Breast epithelium (tissue), 4 donors: ENCODE data around the gene AKR1A1. TPM values are rescaled to one million over a fixed set of nuclear protein-coding genes. Genes with fewer than 3 reads are reported as not detected.

Source experiments
- DNase-seq, 2 donors: peaks; one replicate each; pipeline ENCODE4 v3.0.0-alpha.2; 2019; ENCODE audit warnings: low spot score in 2 of 2
- H3K27ac ChIP-seq, 2 donors: fragments of 200-600 bp; sonication (generic) in 1 of 2; one replicate each; pipeline ENCODE4 v1.5.1; 2016 to 2019; ENCODE audit warnings: mild to moderate bottlenecking in 1 of 2
- H3K27me3 ChIP-seq, 2 donors: fragments of 200-600 bp; sonication (generic) in 1 of 2; one replicate each; pipeline versions ENCODE4 v1.5.1 to v1.6.0; 2017 to 2019; ENCODE audit warnings: control low read depth in 1 of 2, mild to moderate bottlenecking in 1 of 2
- H3K36me3 ChIP-seq: fragments of 200-600 bp; one replicate; pipeline ENCODE4 v1.5.1; 2019
- H3K4me1 ChIP-seq, 2 donors: fragments of 200-600 bp; sonication (generic); one replicate each; pipeline ENCODE4 v1.5.1; 2016 to 2019; ENCODE audit warnings: control low read depth in 1 of 2
- H3K4me3 ChIP-seq, 3 donors: fragments of 200-600 bp; sonication (generic); 1 replicate in 2 of 3; 2 replicates in 1 of 3; pipeline ENCODE4 v1.5.1; 2016 to 2019; ENCODE audit warnings: mild to moderate bottlenecking in 3 of 3, moderate library complexity in 2 of 3
- H3K9me3 ChIP-seq, 2 donors: fragments of 200-600 bp; sonication (generic) in 1 of 2; one replicate each; pipeline ENCODE4 v1.5.1; 2016 to 2019; ENCODE audit warnings: control low read depth in 1 of 2
- CTCF ChIP-seq, 3 donors: fragments of 450-650 bp; IDR thresholded peaks; one replicate each; pipeline ENCODE4 v1.5.1; 2016 to 2017; ENCODE audit warnings: antibody characterized with exemption in 3 of 3, mild to moderate bottlenecking in 3 of 3, moderate library complexity in 3 of 3
- POLR2A ChIP-seq: fragments of 450-650 bp; IDR thresholded peaks from one replicate; pipeline ENCODE4 v1.6.1; 2016; ENCODE audit warnings: antibody characterized with exemption, mild to moderate bottlenecking, moderate library complexity
- POLR2AphosphoS5 ChIP-seq, 3 donors: sonication (generic); formaldehyde crosslinking; IDR thresholded peaks; one replicate each; pipeline ENCODE4 v1.6.1; 2017; ENCODE audit warnings: antibody characterized with exemption in 3 of 3
- intact Hi-C: fragments of 100-400 bp; cut with DNase I; formaldehyde crosslinking; loops from one replicate; pipeline ENCODE4 v1.15.1; 2023; ENCODE audit warnings: low total_unique reads
- total RNA-seq, 3 donors: library from RNA; depleted of rRNA; stranded (reverse); fragments of >200 nt; gene quantifications; one replicate each; pipeline ENCODE4 v1.1.0, GENCODE V29; 2016

The AKR1A1 gene
- total RNA-seq, 3 donors from 2014 or later, result 85.5 to 96.0 (median 89.4) TPM

GRCh38 chr1:45584351-45585109, 33.9 kb downstream of the AKR1A1 start:
- peak; percentile 82 to 91 for DNase-seq
- no peaks in the 10 kb centered on the region for H3K27me3 ChIP-seq
- intact Hi-C loops, result loop anchor here (10.0 kb wide), 1 partner anchor 100 kb away; the partner anchor contains the start of genes GPBP1L1 and TMEM69
- peaks cover 0 to 7% of the 10 kb centered on the region in 2 donors for H3K4me1 ChIP-seq
- H3K36me3 ChIP-seq, result no peaks in the 10 kb centered on the region
- peak overlapping the region; percentile 93 to 96 for H3K27ac ChIP-seq
- no peaks in the 10 kb centered on the region for H3K9me3 ChIP-seq
- H3K4me3 ChIP-seq, result peak overlapping the region; percentile 93 to 99 (median 98)
- no peak for TF ChIP-seq POLR2A
- TF ChIP-seq CTCF (IDR thresholded peaks at IDR 0.05), result no peak
- TF ChIP-seq POLR2AphosphoS5 (IDR thresholded peaks at IDR 0.05), result peak in 2 of 3 donors; percentile 51 to 76

- Histone ChIP-seq H3K9me3 (no peaks in the 10 kb centered on the region), H3K36me3 (no peaks in the 10 kb centered on the region), H3K27me3 (no peaks in the 10 kb centered on the region), H3K4me1 (peaks cover 0 to 7% of the 10 kb centered on the region in 2 donors), H3K4me3 (peak overlapping the region; percentile 93 to 99 (median 98)), H3K27ac (peak overlapping the region; percentile 93 to 96)
- TF ChIP-seq POLR2AphosphoS5 (IDR thresholded peaks at IDR 0.05) (no peak), POLR2A (no peak), CTCF (IDR thresholded peaks at IDR 0.05) (no peak)
- no peak for DNase-seq
- intact Hi-C loops, result loop anchor here (10.0 kb wide), 1 partner anchor 100 kb away; the partner anchor contains the start of genes GPBP1L1 and TMEM69
Observed at GRCh38 chr1:45585110-45585426, 34.4 kb downstream of the AKR1A1 start.

- no peaks in the 10 kb centered on the region for H3K9me3 ChIP-seq
- no peak for DNase-seq
- H3K27me3 ChIP-seq, result no peaks in the 10 kb centered on the region
- TF ChIP-seq POLR2A (no peak), CTCF (IDR thresholded peaks at IDR 0.05) (no peak), POLR2AphosphoS5 (IDR thresholded peaks at IDR 0.05) (no peak)
- no peaks in the 10 kb centered on the region for H3K36me3 ChIP-seq
- peaks cover 0 to 7% of the 10 kb centered on the region in 2 donors for H3K4me1 ChIP-seq
- H3K27ac ChIP-seq, result peak overlapping the region; percentile 93 to 96
- intact Hi-C loops, result loop anchor here (10.0 kb wide), 1 partner anchor 99 kb away; the partner anchor contains the start of genes GPBP1L1 and TMEM69
- H3K4me3 ChIP-seq, result peak overlapping the region; percentile 93 to 99 (median 98)
Observed at GRCh38 chr1:45585496-45586075, 35.0 kb downstream of the AKR1A1 start.

- TF ChIP-seq CTCF (IDR thresholded peaks at IDR 0.05) (no peak), POLR2A (no peak), POLR2AphosphoS5 (IDR thresholded peaks at IDR 0.05) (no peak)
- intact Hi-C loops, result loop anchor here (10.0 kb wide), 1 partner anchor 98 kb away; the partner anchor contains the start of genes GPBP1L1 and TMEM69
- H3K4me1 ChIP-seq, result peaks cover 0 to 7% of the 10 kb centered on the region in 2 donors
- H3K9me3 ChIP-seq, result no peaks in the 10 kb centered on the region
- no peaks in the 10 kb centered on the region for H3K27me3 ChIP-seq
- no peak for DNase-seq
- H3K36me3 ChIP-seq, result no peaks in the 10 kb centered on the region
- H3K27ac ChIP-seq, result no peak overlapping the region
- no peak overlapping the region for H3K4me3 ChIP-seq
Observed at GRCh38 chr1:45586769-45587168, 36.1 kb downstream of the AKR1A1 start.

GRCh38 chr1:45589861-45590260, 39.2 kb downstream of the AKR1A1 start:
- H3K4me3 ChIP-seq, result no peak overlapping the region
- DNase-seq, result no peak
- intact Hi-C loops, result loop anchor here (10.0 kb wide), 1 partner anchor 95 kb away; the partner anchor contains the start of genes GPBP1L1 and TMEM69
- H3K27ac ChIP-seq, result no peak overlapping the region
- H3K9me3 ChIP-seq, result no peaks in the 10 kb centered on the region
- TF ChIP-seq POLR2A, result no peak
- TF ChIP-seq CTCF (IDR thresholded peaks at IDR 0.05), result no peak
- TF ChIP-seq POLR2AphosphoS5 (IDR thresholded peaks at IDR 0.05), result no peak
- peaks cover 0 to 7% of the 10 kb centered on the region in 2 donors for H3K4me1 ChIP-seq
- no peaks in the 10 kb centered on the region for H3K36me3 ChIP-seq
- no peaks in the 10 kb centered on the region for H3K27me3 ChIP-seq
